HEK293 (cell line): ENCODE data around the gene DNAAF5.

ENCODE experiments used
- CTCF ChIA-PET: fragments of 350-600 bp; formaldehyde crosslinking; extraction: SDS; loops from one replicate; lab custom pipeline; 2021; ENCODE audit warnings: antibody characterized with exemption; lab: Yijun Ruan, JAX
- POLR2A ChIA-PET: fragments of 300-600 bp; formaldehyde crosslinking; extraction: SDS; loops from one replicate; lab custom pipeline; 2020; ENCODE audit warnings: antibody characterized with exemption, inconsistent platforms; lab: Yijun Ruan, JAX
- H3K27ac ChIP-seq: fragments of 200-500 bp; sonication (Bioruptor generic); 2 replicates; pipeline ENCODE4 v1.5.1; 2014; ENCODE audit warnings: low read depth, low read length, control low read depth, inconsistent platforms; ENCODE audit errors: extremely low read depth
- H3K36me3 ChIP-seq, 2 experiments: fragments of 200-500 bp in 1 of 2; sonication (Bioruptor generic) in 1 of 2; 1 replicate in 1 of 2; 2 replicates in 1 of 2; pipeline ENCODE4 v1.5.1; 2014 to 2017; ENCODE audit warnings: inconsistent platforms in 2 of 2, low read length in 2 of 2; ENCODE audit not compliant: control insufficient read depth in 2 of 2, insufficient read depth in 1 of 2
- H3K4me1 ChIP-seq: fragments of 200-500 bp; sonication (Bioruptor generic); 2 replicates; pipeline ENCODE4 v1.5.1; 2014; ENCODE audit warnings: mild to moderate bottlenecking, low read length, inconsistent platforms; ENCODE audit not compliant: control insufficient read depth, insufficient read depth
- H3K4me3 ChIP-seq: 2 replicates; pipeline ENCODE4 v1.5.1; 2011; ENCODE audit warnings: low read depth, mild to moderate bottlenecking, control low read depth, low read length, moderate library complexity
- H3K9me3 ChIP-seq: fragments of 200-500 bp; sonication (Bioruptor generic); 2 replicates; pipeline ENCODE4 v1.5.1; 2014; ENCODE audit warnings: low read depth, low read length, inconsistent platforms; ENCODE audit not compliant: control insufficient read depth, insufficient read depth
- BCL11B ChIP-seq: fragments of 450-650 bp; formaldehyde crosslinking; IDR thresholded peaks from 2 replicates; pipeline ENCODE4 v1.5.1; 2016; ENCODE audit warnings: low read depth, missing biosample characterization, missing genetic modification characterization
- EGR2 ChIP-seq: fragments of 450-650 bp; formaldehyde crosslinking; IDR thresholded peaks from 2 replicates; pipeline ENCODE4 v1.5.1; 2016; ENCODE audit warnings: low read depth, missing biosample characterization, missing genetic modification characterization
- FEZF1 ChIP-seq: fragments of 450-650 bp; formaldehyde crosslinking; IDR thresholded peaks from 2 replicates; pipeline ENCODE4 v1.5.1; 2016; ENCODE audit warnings: missing biosample characterization, missing genetic modification characterization
- GLI4 ChIP-seq: fragments of 450-650 bp; formaldehyde crosslinking; IDR thresholded peaks from 2 replicates; pipeline ENCODE4 v1.5.1; 2016; ENCODE audit warnings: missing biosample characterization, missing genetic modification characterization
- HIC1 ChIP-seq: fragments of 450-650 bp; formaldehyde crosslinking; IDR thresholded peaks from 2 replicates; pipeline ENCODE4 v1.5.1; 2016; ENCODE audit warnings: missing biosample characterization, missing genetic modification characterization
- KLF10 ChIP-seq: fragments of 450-650 bp; IDR thresholded peaks from 2 replicates; pipeline ENCODE4 v1.5.1; 2018; ENCODE audit warnings: missing biosample characterization, mild to moderate bottlenecking, missing genetic modification characterization
- KLF16 ChIP-seq: fragments of 450-650 bp; formaldehyde crosslinking; IDR thresholded peaks from 2 replicates; pipeline ENCODE4 v1.5.1; 2017; ENCODE audit warnings: missing biosample characterization, missing genetic modification characterization
- MYNN ChIP-seq: fragments of 450-650 bp; formaldehyde crosslinking; IDR thresholded peaks from 2 replicates; pipeline ENCODE4 v1.5.1; 2016; ENCODE audit warnings: missing biosample characterization, missing genetic modification characterization, borderline replicate concordance
- OSR2 ChIP-seq: fragments of 450-650 bp; formaldehyde crosslinking; IDR thresholded peaks from 2 replicates; pipeline ENCODE4 v1.5.1; 2016; ENCODE audit warnings: missing biosample characterization, missing genetic modification characterization
- PRDM6 ChIP-seq: fragments of 450-650 bp; formaldehyde crosslinking; IDR thresholded peaks from 2 replicates; pipeline ENCODE4 v1.5.1; 2017; ENCODE audit warnings: missing biosample characterization, missing genetic modification characterization
- ZFP69B ChIP-seq: fragments of 450-650 bp; formaldehyde crosslinking; IDR thresholded peaks from 2 replicates; pipeline ENCODE4 v1.5.1; 2016; ENCODE audit warnings: missing biosample characterization, missing genetic modification characterization
- ZNF133 ChIP-seq: fragments of 450-650 bp; formaldehyde crosslinking; IDR thresholded peaks from 2 replicates; pipeline ENCODE4 v1.5.1; 2016; ENCODE audit warnings: missing biosample characterization, missing genetic modification characterization
- ZNF148 ChIP-seq: fragments of 450-650 bp; formaldehyde crosslinking; IDR thresholded peaks from 2 replicates; pipeline ENCODE4 v1.5.0; 2017; ENCODE audit warnings: missing biosample characterization, missing genetic modification characterization, borderline replicate concordance
- ZNF18 ChIP-seq: fragments of 450-650 bp; formaldehyde crosslinking; IDR thresholded peaks from 2 replicates; pipeline ENCODE4 v1.5.1; 2016; ENCODE audit warnings: missing biosample characterization, missing genetic modification characterization
- ZNF248 ChIP-seq: fragments of 450-650 bp; formaldehyde crosslinking; IDR thresholded peaks from 2 replicates; pipeline ENCODE4 v1.5.1; 2017; ENCODE audit warnings: missing biosample characterization, missing genetic modification characterization
- ZNF26 ChIP-seq: fragments of 450-650 bp; formaldehyde crosslinking; IDR thresholded peaks from 2 replicates; pipeline ENCODE4 v1.5.1; 2016; ENCODE audit warnings: missing biosample characterization, missing genetic modification characterization
- ZNF366 ChIP-seq: fragments of 450-650 bp; formaldehyde crosslinking; conservative IDR thresholded peaks from 2 replicates; pipeline ENCODE4 v1.5.1; 2016; ENCODE audit warnings: missing biosample characterization, missing genetic modification characterization
- ZNF416 ChIP-seq: fragments of 450-650 bp; formaldehyde crosslinking; IDR thresholded peaks from 2 replicates; pipeline ENCODE4 v1.5.1; 2016; ENCODE audit warnings: missing biosample characterization, missing genetic modification characterization
- ZNF423 ChIP-seq: fragments of 450-650 bp; formaldehyde crosslinking; IDR thresholded peaks from 2 replicates; pipeline ENCODE4 v1.5.1; 2016; ENCODE audit warnings: missing biosample characterization, missing genetic modification characterization
- ZNF530 ChIP-seq: fragments of 450-650 bp; formaldehyde crosslinking; IDR thresholded peaks from 2 replicates; pipeline ENCODE4 v1.5.1; 2016; ENCODE audit warnings: low read depth, missing biosample characterization, missing genetic modification characterization
- ZNF571 ChIP-seq: fragments of 450-650 bp; formaldehyde crosslinking; IDR thresholded peaks from 2 replicates; pipeline ENCODE4 v1.5.0; 2017; ENCODE audit warnings: missing biosample characterization, missing genetic modification characterization
- ZNF624 ChIP-seq: fragments of 450-650 bp; formaldehyde crosslinking; IDR thresholded peaks from 2 replicates; pipeline ENCODE4 v1.5.1; 2017; ENCODE audit warnings: missing biosample characterization, missing genetic modification characterization
- ZNF645 ChIP-seq: fragments of 450-650 bp; formaldehyde crosslinking; IDR thresholded peaks from 2 replicates; pipeline ENCODE4; 2016; ENCODE audit warnings: missing biosample characterization, missing genetic modification characterization
- ZNF658 ChIP-seq: fragments of 450-650 bp; formaldehyde crosslinking; IDR thresholded peaks from 2 replicates; pipeline ENCODE4; 2016; ENCODE audit warnings: missing biosample characterization, missing genetic modification characterization

Gene DNAAF5

GRCh38 chr7:744854-745430 lies 18.4 kb downstream of the DNAAF5 start:
- CTCF ChIA-PET: no interaction called here
- POLR2A ChIA-PET: no interaction called here
- no peaks in the 10 kb centered on the region for H3K4me1 ChIP-seq
- no peak overlapping the region for H3K4me3 ChIP-seq
- H3K9me3 ChIP-seq: no peaks in the 10 kb centered on the region
- H3K27ac ChIP-seq: no peak overlapping the region
- TF ChIP-seq ZNF571 (no peak), ZNF416 (tag by site-specific recombination) (no peak), KLF16 (tag by site-specific recombination) (no peak), ZNF248 (tag by site-specific recombination) (no peak), EGR2 (tag by site-specific recombination) (no peak), KLF10 (no peak), FEZF1 (no peak), OSR2 (tag by site-specific recombination) (no peak), ZNF658 (tag by site-specific recombination) (no peak), BCL11B (no peak), ZNF133 (no peak), GLI4 (tag by site-specific recombination) (no peak)
- peaks cover 7 to 49% of the 10 kb centered on the region in 2 experiments; a peak in 2 of 3 replicates for H3K36me3 ChIP-seq

- ChIA-PET POLR2A (no interaction called here), CTCF (no interaction called here)
- no peaks in the 10 kb centered on the region for H3K9me3 ChIP-seq
- H3K36me3 ChIP-seq: peaks cover 7 to 49% of the 10 kb centered on the region in 2 experiments; a peak in 2 of 3 replicates
- no peak overlapping the region for H3K27ac ChIP-seq
- no peak overlapping the region for H3K4me3 ChIP-seq
- no peaks in the 10 kb centered on the region for H3K4me1 ChIP-seq
- TF ChIP-seq ZNF423 (tag by site-specific recombination) (no peak), ZFP69B (tag by site-specific recombination) (no peak), KLF16 (tag by site-specific recombination) (no peak), ZNF18 (tag by site-specific recombination) (peak; percentile 78), MYNN (tag by site-specific recombination) (no peak), ZNF366 (no peak), PRDM6 (tag by site-specific recombination) (no peak), ZNF645 (tag by site-specific recombination) (no peak), ZNF624 (no peak), ZNF26 (no peak), HIC1 (tag by site-specific recombination) (no peak), ZNF148 (tag by site-specific recombination) (no peak), ZNF530 (tag by site-specific recombination) (no peak)
Measured at GRCh38 chr7:745431-746154, 19.1 kb downstream of the DNAAF5 start.
